C4-2B (cell line): ENCODE data around the gene C17orf113.

Experiments used
- ZFX ChIP-seq: fragments of 450-650 bp; IDR thresholded peaks from 2 replicates; pipeline ENCODE4 v1.6.1; 2017
- TF ChIP-seq, protein P1 (sequence below): fragments of 450-650 bp; conservative IDR thresholded peaks from 2 replicates; pipeline ENCODE4 v1.5.1; 2017; ENCODE audit warnings: mild to moderate bottlenecking

- TF ChIP-seq, protein P1, sequence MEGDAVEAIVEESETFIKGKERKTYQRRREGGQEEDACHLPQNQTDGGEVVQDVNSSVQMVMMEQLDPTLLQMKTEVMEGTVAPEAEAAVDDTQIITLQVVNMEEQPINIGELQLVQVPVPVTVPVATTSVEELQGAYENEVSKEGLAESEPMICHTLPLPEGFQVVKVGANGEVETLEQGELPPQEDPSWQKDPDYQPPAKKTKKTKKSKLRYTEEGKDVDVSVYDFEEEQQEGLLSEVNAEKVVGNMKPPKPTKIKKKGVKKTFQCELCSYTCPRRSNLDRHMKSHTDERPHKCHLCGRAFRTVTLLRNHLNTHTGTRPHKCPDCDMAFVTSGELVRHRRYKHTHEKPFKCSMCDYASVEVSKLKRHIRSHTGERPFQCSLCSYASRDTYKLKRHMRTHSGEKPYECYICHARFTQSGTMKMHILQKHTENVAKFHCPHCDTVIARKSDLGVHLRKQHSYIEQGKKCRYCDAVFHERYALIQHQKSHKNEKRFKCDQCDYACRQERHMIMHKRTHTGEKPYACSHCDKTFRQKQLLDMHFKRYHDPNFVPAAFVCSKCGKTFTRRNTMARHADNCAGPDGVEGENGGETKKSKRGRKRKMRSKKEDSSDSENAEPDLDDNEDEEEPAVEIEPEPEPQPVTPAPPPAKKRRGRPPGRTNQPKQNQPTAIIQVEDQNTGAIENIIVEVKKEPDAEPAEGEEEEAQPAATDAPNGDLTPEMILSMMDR = no peak
- TF ChIP-seq ZFX = no peak
Measured at GRCh38 chr17:42010898-42011516, 39.4 kb downstream of the C17orf113 start.
